Trophoblast cell (in vitro differentiated cells and primary cell): ENCODE data around the gene IL10RA.

Experiments used
- DNase-seq, 2 donors: peaks; one replicate each; pipeline ENCODE4 v3.0.0-alpha.2; 2016
- H2AFZ ChIP-seq: 2 replicates; pipeline ENCODE4 v1.6.1; 2013; ENCODE audit warnings: low read length, moderate library complexity, mild to moderate bottlenecking; ENCODE audit not compliant: insufficient read depth, poor library complexity
- H2AK5ac ChIP-seq: 2 replicates; pipeline ENCODE4 v1.6.1; 2013; ENCODE audit warnings: mild to moderate bottlenecking, low read length
- H2BK120ac ChIP-seq: 2 replicates; pipeline ENCODE4 v1.6.1; 2013; ENCODE audit warnings: low read length, mild to moderate bottlenecking, moderate library complexity; ENCODE audit not compliant: insufficient read depth, poor library complexity
- H2BK12ac ChIP-seq: 2 replicates; pipeline ENCODE4 v1.6.1; 2013; ENCODE audit warnings: mild to moderate bottlenecking, low read length, moderate library complexity
- H2BK5ac ChIP-seq: 2 replicates; pipeline ENCODE4 v1.6.1; 2013; ENCODE audit warnings: low read length, low read depth, moderate library complexity, mild to moderate bottlenecking; ENCODE audit not compliant: poor library complexity
- H3K14ac ChIP-seq: 2 replicates; pipeline ENCODE4 v1.6.1; 2013; ENCODE audit warnings: mild to moderate bottlenecking, low read length
- H3K18ac ChIP-seq: 2 replicates; pipeline ENCODE4 v1.6.1; 2013; ENCODE audit warnings: mild to moderate bottlenecking, low read length
- H3K23ac ChIP-seq: 2 replicates; pipeline ENCODE4 v1.6.1; 2013; ENCODE audit warnings: low read length
- H3K27ac ChIP-seq: 2 replicates; pipeline ENCODE4 v1.5.1; 2013; ENCODE audit warnings: low read depth, mild to moderate bottlenecking, inconsistent platforms, low read length, moderate library complexity
- H3K27me3 ChIP-seq: 2 replicates; pipeline ENCODE4 v1.6.1; 2013; ENCODE audit warnings: inconsistent platforms, mild to moderate bottlenecking, low read length, moderate library complexity; ENCODE audit not compliant: insufficient read depth
- H3K36me3 ChIP-seq, 2 experiments: 1 replicate in 1 of 2; 2 replicates in 1 of 2; pipeline ENCODE4 v1.6.1; 2013; ENCODE audit warnings: low read length in 2 of 2, mild to moderate bottlenecking in 2 of 2, moderate library complexity in 1 of 2; ENCODE audit not compliant: insufficient read depth in 2 of 2, control insufficient read depth in 1 of 2
- H3K4ac ChIP-seq: 2 replicates; pipeline ENCODE4 v1.6.1; 2013; ENCODE audit warnings: low read depth, mild to moderate bottlenecking, low read length, moderate library complexity
- H3K4me1 ChIP-seq, 2 experiments: 1 replicate in 1 of 2; 2 replicates in 1 of 2; pipeline ENCODE4 v1.6.1; 2013; ENCODE audit warnings: low read length in 2 of 2, mild to moderate bottlenecking in 2 of 2, moderate library complexity in 1 of 2; ENCODE audit not compliant: insufficient read depth in 2 of 2, control insufficient read depth in 1 of 2
- H3K4me2 ChIP-seq: 2 replicates; pipeline ENCODE4 v1.6.1; 2013; ENCODE audit warnings: inconsistent platforms, mild to moderate bottlenecking, low read length, moderate library complexity
- H3K4me3 ChIP-seq: 2 replicates; pipeline ENCODE4 v1.5.1; 2013; ENCODE audit warnings: mild to moderate bottlenecking, low read depth, low read length, inconsistent platforms
- H3K79me1 ChIP-seq: one replicate; pipeline ENCODE4 v1.6.1; 2013; ENCODE audit warnings: low read length
- H3K79me2 ChIP-seq: 2 replicates; pipeline ENCODE4 v1.6.1; 2013; ENCODE audit warnings: low read length, mild to moderate bottlenecking; ENCODE audit not compliant: control insufficient read depth, insufficient read depth, poor library complexity
- H3K9ac ChIP-seq: 2 replicates; pipeline ENCODE4 v1.6.1; 2013; ENCODE audit warnings: mild to moderate bottlenecking, low read length
- H3K9me3 ChIP-seq: 2 replicates; pipeline ENCODE4 v1.6.1; 2013; ENCODE audit warnings: low read depth, mild to moderate bottlenecking, control low read depth, inconsistent platforms, low read length; ENCODE audit not compliant: insufficient read depth
- H4K12ac ChIP-seq: 2 replicates; pipeline ENCODE4 v1.6.1; 2013; ENCODE audit warnings: low read depth, mild to moderate bottlenecking, low read length, moderate library complexity
- H4K8ac ChIP-seq: 2 replicates; pipeline ENCODE4 v1.6.1; 2013; ENCODE audit warnings: low read depth, mild to moderate bottlenecking, low read length, moderate library complexity
- H4K91ac ChIP-seq: one replicate; pipeline ENCODE4 v1.6.1; 2013; ENCODE audit warnings: low read depth, mild to moderate bottlenecking, low read length, moderate library complexity
- WGBS: extraction: QIAGEN DNeasy Blood & Tissue Kit; methylation state at CpG from one replicate; pipeline ENCODE4 v1.1.7; 2013; ENCODE audit warnings: missing lambda C conversion rate; ENCODE audit not compliant: insufficient read length, insufficient coverage; ENCODE audit errors: extremely low coverage; 5-methylcytosine and 5-hydroxymethylcytosine counted together

Gene IL10RA

GRCh38 chr11:117950301-117950700 is 35.9 kb upstream of the IL10RA start:
- no peak overlapping the region for H3K14ac ChIP-seq
- no peak overlapping the region for H3K4me2 ChIP-seq
- WGBS: no CpG with 5 or more reads among the region's 5 CpGs
- no peak overlapping the region for H4K91ac ChIP-seq
- H3K27ac ChIP-seq: no peak overlapping the region
- no peak overlapping the region for H3K4ac ChIP-seq
- no peaks in the 10 kb centered on the region for H3K4me1 ChIP-seq
- no peak overlapping the region for H4K12ac ChIP-seq
- H2BK120ac ChIP-seq: no peak overlapping the region
- H2AFZ ChIP-seq: no peak overlapping the region
- H3K18ac ChIP-seq: no peak overlapping the region
- H2BK5ac ChIP-seq: no peak overlapping the region
- H3K9ac ChIP-seq: no peak overlapping the region
- no peaks in the 10 kb centered on the region for H3K9me3 ChIP-seq
- H2BK12ac ChIP-seq: no peak overlapping the region
- H3K23ac ChIP-seq: no peak overlapping the region
- H3K27me3 ChIP-seq: no peaks in the 10 kb centered on the region
- H3K79me1 ChIP-seq: no peaks in the 10 kb centered on the region
- H3K36me3 ChIP-seq: no peaks in the 10 kb centered on the region
- no peak overlapping the region for H3K4me3 ChIP-seq
- no peaks in the 10 kb centered on the region for H3K79me2 ChIP-seq
- no peak overlapping the region for H4K8ac ChIP-seq
- peak; percentile 67 to 73 for DNase-seq
- H2AK5ac ChIP-seq: no peak overlapping the region

GRCh38 chr11:117950993-117951961 is 34.9 kb upstream of the IL10RA start:
- no peaks in the 10 kb centered on the region for H3K4me1 ChIP-seq
- WGBS: no CpG with 5 or more reads among the region's 15 CpGs
- no peak overlapping the region for H3K23ac ChIP-seq
- no peak overlapping the region for H4K8ac ChIP-seq
- H2BK5ac ChIP-seq: no peak overlapping the region
- H3K4ac ChIP-seq: no peak overlapping the region
- H2AFZ ChIP-seq: no peak overlapping the region
- no peak overlapping the region for H3K9ac ChIP-seq
- H3K27me3 ChIP-seq: no peaks in the 10 kb centered on the region
- H2BK12ac ChIP-seq: no peak overlapping the region
- no peak overlapping the region for H2AK5ac ChIP-seq
- no peaks in the 10 kb centered on the region for H3K79me2 ChIP-seq
- H3K4me3 ChIP-seq: no peak overlapping the region
- H4K12ac ChIP-seq: no peak overlapping the region
- no peak overlapping the region for H3K27ac ChIP-seq
- no peak overlapping the region for H3K14ac ChIP-seq
- no peaks in the 10 kb centered on the region for H3K9me3 ChIP-seq
- H3K4me2 ChIP-seq: no peak overlapping the region
- H3K18ac ChIP-seq: no peak overlapping the region
- H3K36me3 ChIP-seq: no peaks in the 10 kb centered on the region
- DNase-seq: no peak
- H3K79me1 ChIP-seq: no peaks in the 10 kb centered on the region
- no peak overlapping the region for H4K91ac ChIP-seq
- no peak overlapping the region for H2BK120ac ChIP-seq

DNA sequence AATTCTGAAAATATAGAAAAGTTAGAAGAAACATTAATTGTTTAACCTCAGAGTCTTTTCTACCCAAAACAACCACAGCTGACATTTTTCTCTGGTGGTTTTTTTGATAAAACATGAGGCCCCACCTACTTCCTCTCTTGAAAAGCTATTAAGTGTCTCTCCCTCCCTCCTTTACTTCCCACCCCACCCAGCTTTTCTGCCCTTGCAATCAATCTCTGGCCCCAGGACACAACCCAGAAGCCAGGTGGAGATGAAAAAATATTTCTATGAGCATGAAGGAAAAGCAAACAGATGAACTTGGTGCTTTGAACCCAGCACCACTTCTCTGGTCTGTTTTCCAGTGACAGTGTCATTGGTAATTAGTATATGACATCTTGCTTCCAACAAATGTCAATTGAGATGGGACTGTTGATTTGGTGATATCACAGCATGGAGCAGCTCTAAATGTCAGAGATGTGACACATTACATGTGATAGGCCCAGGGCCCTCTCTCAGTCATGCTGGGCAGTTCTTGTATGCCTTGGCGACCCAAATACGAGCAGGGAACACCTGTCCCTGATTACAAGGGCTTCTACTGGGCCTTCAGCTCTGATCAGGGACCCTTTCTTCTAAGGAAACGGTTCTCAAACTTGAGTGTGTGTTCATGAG is 33.0 kb upstream of the IL10RA start:
- Histone ChIP-seq H3K4me3 (no peak overlapping the region), H3K18ac (no peak overlapping the region), H2AFZ (no peak overlapping the region)

DNA sequence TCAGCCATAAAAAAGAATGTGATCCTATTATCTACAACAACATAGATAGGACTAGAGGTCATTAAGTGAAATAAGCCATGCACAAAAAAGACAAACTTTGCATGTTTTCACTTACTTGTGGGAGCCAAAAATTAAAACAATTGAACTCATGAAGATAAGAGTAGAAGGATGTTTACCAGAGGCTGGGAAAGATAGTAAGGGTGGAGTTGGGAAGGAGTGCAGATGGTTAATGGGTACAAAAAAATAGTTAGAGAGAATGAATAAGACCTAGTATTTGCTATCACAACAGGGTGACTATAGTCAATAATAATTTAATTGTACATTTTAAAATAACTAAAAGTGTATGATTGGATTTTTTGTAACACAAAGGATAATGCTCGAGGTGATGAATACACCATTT is 27.2 kb upstream of the IL10RA start:
- Histone ChIP-seq H4K91ac (no peak overlapping the region), H3K4ac (no peak overlapping the region), H3K36me3 (no peaks in the 10 kb centered on the region), H3K9ac (no peak overlapping the region), H4K12ac (no peak overlapping the region), H3K4me3 (no peak overlapping the region), H3K9me3 (no peaks in the 10 kb centered on the region), H2AK5ac (no peak overlapping the region), H3K79me2 (no peaks in the 10 kb centered on the region), H3K14ac (no peak overlapping the region), H3K27me3 (no peaks in the 10 kb centered on the region), H3K4me1 (no peaks in the 10 kb centered on the region), H2BK12ac (no peak overlapping the region), H3K23ac (no peak overlapping the region), H2BK120ac (no peak overlapping the region), H3K27ac (no peak overlapping the region), H3K4me2 (no peak overlapping the region), H2BK5ac (no peak overlapping the region), H2AFZ (no peak overlapping the region), H3K18ac (no peak overlapping the region), H3K79me1 (no peaks in the 10 kb centered on the region), H4K8ac (no peak overlapping the region)
- WGBS: no CpG with 5 or more reads among the region's 1 CpG
- DNase-seq: no peak

More for the DNA sequence above, 33.0 kb upstream of the IL10RA start:
- Histone ChIP-seq H3K79me1 (no peaks in the 10 kb centered on the region), H3K27ac (no peak overlapping the region), H2BK120ac (no peak overlapping the region), H2BK12ac (no peak overlapping the region), H3K4me2 (no peak overlapping the region), H2BK5ac (no peak overlapping the region), H3K79me2 (no peaks in the 10 kb centered on the region), H3K23ac (no peak overlapping the region), H3K14ac (no peak overlapping the region), H4K91ac (no peak overlapping the region), H3K4me1 (no peaks in the 10 kb centered on the region), H3K9ac (no peak overlapping the region), H4K8ac (no peak overlapping the region), H3K4ac (no peak overlapping the region), H2AK5ac (no peak overlapping the region), H3K36me3 (no peaks in the 10 kb centered on the region), H3K27me3 (no peaks in the 10 kb centered on the region), H4K12ac (no peak overlapping the region), H3K9me3 (no peaks in the 10 kb centered on the region)
- no peak for DNase-seq
- no CpG with 5 or more reads among the region's 3 CpGs for WGBS
